Trophoblast cell (in vitro differentiated cells and primary cell): ENCODE data around the gene SMS.
A peak's percentile ranks its signal among the peaks of the same experiment; 100 is the strongest.

Experiments used
- DNase-seq, 2 donors: peaks; one replicate each; pipeline ENCODE4 v3.0.0-alpha.2; 2016
- H2AFZ ChIP-seq: 2 replicates; pipeline ENCODE4 v1.6.1; 2013; ENCODE audit warnings: low read length, moderate library complexity, mild to moderate bottlenecking; ENCODE audit not compliant: insufficient read depth, poor library complexity
- H2AK5ac ChIP-seq: 2 replicates; pipeline ENCODE4 v1.6.1; 2013; ENCODE audit warnings: mild to moderate bottlenecking, low read length
- H2BK120ac ChIP-seq: 2 replicates; pipeline ENCODE4 v1.6.1; 2013; ENCODE audit warnings: low read length, mild to moderate bottlenecking, moderate library complexity; ENCODE audit not compliant: insufficient read depth, poor library complexity
- H2BK12ac ChIP-seq: 2 replicates; pipeline ENCODE4 v1.6.1; 2013; ENCODE audit warnings: mild to moderate bottlenecking, low read length, moderate library complexity
- H2BK5ac ChIP-seq: 2 replicates; pipeline ENCODE4 v1.6.1; 2013; ENCODE audit warnings: low read length, low read depth, moderate library complexity, mild to moderate bottlenecking; ENCODE audit not compliant: poor library complexity
- H3K14ac ChIP-seq: 2 replicates; pipeline ENCODE4 v1.6.1; 2013; ENCODE audit warnings: mild to moderate bottlenecking, low read length
- H3K18ac ChIP-seq: 2 replicates; pipeline ENCODE4 v1.6.1; 2013; ENCODE audit warnings: mild to moderate bottlenecking, low read length
- H3K23ac ChIP-seq: 2 replicates; pipeline ENCODE4 v1.6.1; 2013; ENCODE audit warnings: low read length
- H3K27ac ChIP-seq: 2 replicates; pipeline ENCODE4 v1.5.1; 2013; ENCODE audit warnings: low read depth, mild to moderate bottlenecking, inconsistent platforms, low read length, moderate library complexity
- H3K27me3 ChIP-seq: 2 replicates; pipeline ENCODE4 v1.6.1; 2013; ENCODE audit warnings: inconsistent platforms, mild to moderate bottlenecking, low read length, moderate library complexity; ENCODE audit not compliant: insufficient read depth
- H3K36me3 ChIP-seq, 2 experiments: 1 replicate in 1 of 2; 2 replicates in 1 of 2; pipeline ENCODE4 v1.6.1; 2013; ENCODE audit warnings: low read length in 2 of 2, mild to moderate bottlenecking in 2 of 2, moderate library complexity in 1 of 2; ENCODE audit not compliant: insufficient read depth in 2 of 2, control insufficient read depth in 1 of 2
- H3K4ac ChIP-seq: 2 replicates; pipeline ENCODE4 v1.6.1; 2013; ENCODE audit warnings: low read depth, mild to moderate bottlenecking, low read length, moderate library complexity
- H3K4me1 ChIP-seq, 2 experiments: 1 replicate in 1 of 2; 2 replicates in 1 of 2; pipeline ENCODE4 v1.6.1; 2013; ENCODE audit warnings: low read length in 2 of 2, mild to moderate bottlenecking in 2 of 2, moderate library complexity in 1 of 2; ENCODE audit not compliant: insufficient read depth in 2 of 2, control insufficient read depth in 1 of 2
- H3K4me2 ChIP-seq: 2 replicates; pipeline ENCODE4 v1.6.1; 2013; ENCODE audit warnings: inconsistent platforms, mild to moderate bottlenecking, low read length, moderate library complexity
- H3K4me3 ChIP-seq: 2 replicates; pipeline ENCODE4 v1.5.1; 2013; ENCODE audit warnings: mild to moderate bottlenecking, low read depth, low read length, inconsistent platforms
- H3K79me1 ChIP-seq: one replicate; pipeline ENCODE4 v1.6.1; 2013; ENCODE audit warnings: low read length
- H3K79me2 ChIP-seq: 2 replicates; pipeline ENCODE4 v1.6.1; 2013; ENCODE audit warnings: low read length, mild to moderate bottlenecking; ENCODE audit not compliant: control insufficient read depth, insufficient read depth, poor library complexity
- H3K9ac ChIP-seq: 2 replicates; pipeline ENCODE4 v1.6.1; 2013; ENCODE audit warnings: mild to moderate bottlenecking, low read length
- H3K9me3 ChIP-seq: 2 replicates; pipeline ENCODE4 v1.6.1; 2013; ENCODE audit warnings: low read depth, mild to moderate bottlenecking, control low read depth, inconsistent platforms, low read length; ENCODE audit not compliant: insufficient read depth
- H4K12ac ChIP-seq: 2 replicates; pipeline ENCODE4 v1.6.1; 2013; ENCODE audit warnings: low read depth, mild to moderate bottlenecking, low read length, moderate library complexity
- H4K8ac ChIP-seq: 2 replicates; pipeline ENCODE4 v1.6.1; 2013; ENCODE audit warnings: low read depth, mild to moderate bottlenecking, low read length, moderate library complexity
- H4K91ac ChIP-seq: one replicate; pipeline ENCODE4 v1.6.1; 2013; ENCODE audit warnings: low read depth, mild to moderate bottlenecking, low read length, moderate library complexity
- WGBS: extraction: QIAGEN DNeasy Blood & Tissue Kit; methylation state at CpG from one replicate; pipeline ENCODE4 v1.1.7; 2013; ENCODE audit warnings: missing lambda C conversion rate; ENCODE audit not compliant: insufficient read length, insufficient coverage; ENCODE audit errors: extremely low coverage; 5-methylcytosine and 5-hydroxymethylcytosine counted together

Gene SMS

GRCh38 chrX:21926527-21927278 lies 13.8 kb upstream of the SMS start:
- no peaks in the 10 kb centered on the region for H3K79me2 ChIP-seq
- no peak overlapping the region for H3K14ac ChIP-seq
- no peak overlapping the region for H3K18ac ChIP-seq
- no peak overlapping the region for H4K12ac ChIP-seq
- H2BK5ac ChIP-seq = no peak overlapping the region
- H3K4me1 ChIP-seq = no peaks in the 10 kb centered on the region
- no peak overlapping the region for H4K8ac ChIP-seq
- H3K36me3 ChIP-seq = no peaks in the 10 kb centered on the region
- H3K27me3 ChIP-seq = no peaks in the 10 kb centered on the region
- H2AFZ ChIP-seq = no peak overlapping the region
- H3K4ac ChIP-seq = no peak overlapping the region
- no peak overlapping the region for H3K9ac ChIP-seq
- no peaks in the 10 kb centered on the region for H3K79me1 ChIP-seq
- no peak overlapping the region for H3K23ac ChIP-seq
- peak; percentile 38 to 92 for DNase-seq
- peak overlapping the region; percentile 10 for H3K27ac ChIP-seq
- H2BK120ac ChIP-seq = no peak overlapping the region
- no peak overlapping the region for H3K4me2 ChIP-seq
- no peak overlapping the region for H4K91ac ChIP-seq
- no peak overlapping the region for H2BK12ac ChIP-seq
- H3K9me3 ChIP-seq = no peaks in the 10 kb centered on the region
- H3K4me3 ChIP-seq = no peak overlapping the region
- H2AK5ac ChIP-seq = no peak overlapping the region
- WGBS = no CpG with 5 or more reads among the region's 6 CpGs

- no peak overlapping the region for H2AK5ac ChIP-seq
- H3K9me3 ChIP-seq = no peaks in the 10 kb centered on the region
- H3K4me3 ChIP-seq = no peak overlapping the region
- H4K8ac ChIP-seq = no peak overlapping the region
- H2BK5ac ChIP-seq = no peak overlapping the region
- H3K79me2 ChIP-seq = no peaks in the 10 kb centered on the region
- no peak overlapping the region for H3K4ac ChIP-seq
- H3K27ac ChIP-seq = no peak overlapping the region
- H4K12ac ChIP-seq = no peak overlapping the region
- H2AFZ ChIP-seq = no peak overlapping the region
- H2BK12ac ChIP-seq = no peak overlapping the region
- no peak overlapping the region for H3K9ac ChIP-seq
- no peak overlapping the region for H3K18ac ChIP-seq
- no peak overlapping the region for H2BK120ac ChIP-seq
- no peak overlapping the region for H3K14ac ChIP-seq
- H3K4me2 ChIP-seq = no peak overlapping the region
- H3K36me3 ChIP-seq = no peaks in the 10 kb centered on the region
- peaks cover 2% of the 10 kb centered on the region for H3K79me1 ChIP-seq
- no peak overlapping the region for H4K91ac ChIP-seq
- no peaks in the 10 kb centered on the region for H3K27me3 ChIP-seq
- DNase-seq = no peak
- H3K4me1 ChIP-seq = no peaks in the 10 kb centered on the region
- H3K23ac ChIP-seq = no peak overlapping the region
- no CpG with 5 or more reads among the region's 4 CpGs for WGBS
Measured at GRCh38 chrX:21929209-21929608, 11.3 kb upstream of the SMS start.

- Histone ChIP-seq H4K12ac (no peak overlapping the region), H3K36me3 (no peaks in the 10 kb centered on the region)
- WGBS = no CpG with 5 or more reads among the region's 1 CpG
Measured at GRCh38 chrX:21930986-21931385, 9.5 kb upstream of the SMS start.

GRCh38 chrX:21932292-21933002 lies 8.1 kb upstream of the SMS start:
- Histone ChIP-seq H3K4me2 (no peak overlapping the region), H2BK120ac (peak overlapping the region; percentile 51), H2BK12ac (no peak overlapping the region), H3K4ac (no peak overlapping the region), H3K14ac (no peak overlapping the region), H3K4me3 (no peak overlapping the region), H2BK5ac (no peak overlapping the region), H4K91ac (no peak overlapping the region), H3K79me1 (peaks cover 2% of the 10 kb centered on the region), H4K8ac (no peak overlapping the region), H2AK5ac (no peak overlapping the region), H3K9ac (no peak overlapping the region), H3K18ac (no peak overlapping the region), H4K12ac (no peak overlapping the region), H3K27ac (peak overlapping the region; percentile 17), H3K27me3 (no peaks in the 10 kb centered on the region), H3K79me2 (no peaks in the 10 kb centered on the region), H2AFZ (no peak overlapping the region), H3K9me3 (no peaks in the 10 kb centered on the region), H3K36me3 (no peaks in the 10 kb centered on the region), H3K23ac (no peak overlapping the region), H3K4me1 (no peaks in the 10 kb centered on the region)
- peak; percentile 54 to 80 for DNase-seq
- WGBS = no CpG with 5 or more reads among the region's 11 CpGs

More at GRCh38 chrX:21930986-21931385, 9.5 kb upstream of the SMS start:
- Histone ChIP-seq H2BK5ac (no peak overlapping the region), H3K27ac (no peak overlapping the region), H3K23ac (no peak overlapping the region), H3K18ac (no peak overlapping the region), H3K4me1 (no peaks in the 10 kb centered on the region), H3K4ac (no peak overlapping the region), H3K9ac (no peak overlapping the region), H3K79me2 (no peaks in the 10 kb centered on the region), H2BK12ac (no peak overlapping the region), H4K8ac (no peak overlapping the region), H2AK5ac (no peak overlapping the region), H3K4me3 (no peak overlapping the region), H3K4me2 (no peak overlapping the region), H3K9me3 (no peaks in the 10 kb centered on the region), H2BK120ac (no peak overlapping the region), H2AFZ (no peak overlapping the region), H3K79me1 (peaks cover 2% of the 10 kb centered on the region), H3K14ac (no peak overlapping the region), H4K91ac (no peak overlapping the region), H3K27me3 (no peaks in the 10 kb centered on the region)
- no peak for DNase-seq
